HPDE6-E6E7 (cell line): ENCODE measurements around the gene PTPRD.

Experiments
- DNase-seq: peaks from one replicate; pipeline ENCODE4 v3.0.0; 2011; ENCODE audit warnings: missing footprints; ENCODE audit errors: extremely low spot score

PTPRD gene

DNA sequence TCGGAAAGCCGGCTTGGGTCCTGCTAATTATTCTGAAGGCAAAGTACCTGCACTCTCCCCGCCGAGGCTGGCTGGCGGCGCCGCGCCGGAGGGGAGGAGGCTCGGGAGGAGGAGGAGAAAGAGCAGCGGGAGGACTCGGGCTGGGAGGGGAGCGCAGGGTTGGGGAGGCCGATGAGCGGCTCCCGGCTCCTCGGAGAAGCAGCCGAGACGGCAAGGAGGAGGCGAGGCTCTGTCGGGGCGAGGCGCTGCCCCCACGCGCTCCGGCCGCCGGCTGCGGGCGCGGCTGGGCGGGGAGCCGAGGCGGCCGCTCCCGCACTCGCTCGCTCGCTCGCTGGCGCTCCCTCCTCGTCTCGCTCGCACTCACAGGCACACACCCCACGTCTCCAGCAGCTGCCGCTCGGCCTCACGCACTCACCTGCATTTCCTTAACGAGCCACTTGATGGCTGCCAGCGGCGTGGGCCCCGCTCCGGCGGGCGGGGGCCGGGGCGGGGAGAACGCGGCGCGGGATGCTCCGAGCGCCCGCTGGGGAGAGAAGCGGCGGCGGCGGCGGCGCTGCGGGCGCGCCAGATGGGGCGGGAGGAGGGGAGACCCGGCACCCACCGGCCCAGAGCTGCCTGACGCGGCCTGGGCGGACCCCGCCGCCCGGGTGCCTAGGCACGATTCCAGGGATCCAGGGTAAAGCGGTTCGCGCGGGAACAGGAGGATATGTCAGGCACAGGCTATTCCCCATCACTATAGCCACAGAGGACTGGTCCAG is at the start of gene PTPRD:
TSS of gene PTPRD (minus strand) at position 362 of the 758 bp plus-strand sequence.
- DNase-seq, result peak; percentile 65

DNA sequence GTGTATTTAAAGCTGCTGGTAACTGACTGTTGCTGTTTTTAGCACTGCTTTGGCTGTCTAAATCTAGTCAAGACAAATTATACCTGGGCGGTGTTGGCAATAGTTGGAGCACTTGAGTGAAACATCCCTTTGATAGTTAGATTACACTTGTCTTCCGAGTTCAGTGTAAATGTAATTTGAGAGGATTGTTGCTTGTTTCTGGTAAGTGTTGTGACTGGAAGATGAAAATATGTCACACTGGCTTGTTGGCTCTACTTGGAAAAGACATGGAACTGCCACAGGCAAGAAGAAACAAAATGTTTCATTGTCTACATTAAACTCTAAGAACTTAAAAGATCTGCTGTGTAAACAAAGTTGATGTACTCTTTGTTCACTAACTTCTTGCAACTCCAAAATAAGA is 49.2 kb upstream of the PTPRD start:
- no peak for DNase-seq

DNA sequence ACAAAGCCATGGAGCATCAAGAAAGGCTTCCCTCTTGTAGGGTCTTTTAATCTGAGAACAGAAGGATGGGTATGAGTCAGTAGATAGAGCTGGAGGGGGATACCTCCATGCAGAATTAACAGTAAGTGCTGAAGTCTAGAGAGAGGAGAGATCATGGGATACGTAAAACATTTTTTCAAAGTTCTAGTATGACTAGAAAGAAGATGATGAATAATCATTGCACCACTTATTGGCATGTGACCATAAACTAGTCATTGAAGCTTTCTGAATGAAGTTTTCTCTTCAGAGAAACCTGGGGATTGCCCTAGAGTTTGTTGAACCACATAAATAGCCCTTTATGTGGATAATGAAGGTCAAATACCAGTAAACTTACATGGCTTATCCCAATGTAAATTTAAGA is 48.6 kb upstream of the PTPRD start:
- no peak for DNase-seq

DNA sequence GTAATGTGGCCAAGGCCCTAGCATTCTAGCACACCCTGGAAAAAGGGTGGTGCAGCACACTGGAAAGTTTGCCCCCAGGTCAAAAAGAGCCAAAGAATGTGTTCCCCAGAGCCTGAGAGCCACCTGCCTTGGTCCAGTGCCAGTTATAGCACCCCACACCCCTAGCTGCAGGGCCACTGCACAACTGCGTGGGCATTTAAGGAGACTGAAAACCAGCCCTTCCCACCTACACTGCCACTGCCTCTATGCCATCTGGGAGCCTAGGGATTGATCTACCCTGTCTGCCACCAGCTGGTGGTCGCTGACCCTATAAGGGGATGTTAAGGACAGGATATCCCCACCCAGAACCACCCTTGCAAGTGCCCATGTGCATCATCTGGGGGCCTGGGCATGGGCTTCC is 38.2 kb upstream of the PTPRD start:
- no peak for DNase-seq

DNA sequence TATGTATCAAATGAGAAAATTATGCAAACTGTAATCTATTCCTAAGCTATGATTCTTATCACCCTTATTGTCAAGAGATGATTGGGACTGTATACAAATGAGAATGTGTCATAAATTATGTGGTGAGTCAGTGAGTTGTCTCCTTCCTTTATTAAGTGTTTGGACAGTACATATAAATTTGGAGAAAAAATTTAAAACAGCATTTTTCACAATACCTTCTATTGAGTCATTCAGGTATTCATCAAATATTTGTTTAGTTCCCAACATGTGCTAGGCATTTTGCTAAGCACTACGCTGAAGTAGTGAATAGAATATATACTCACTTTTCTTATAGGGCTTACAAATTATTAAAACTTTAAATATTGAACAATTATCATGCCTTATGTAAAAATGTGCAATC is 36.3 kb upstream of the PTPRD start:
- no peak for DNase-seq

DNA sequence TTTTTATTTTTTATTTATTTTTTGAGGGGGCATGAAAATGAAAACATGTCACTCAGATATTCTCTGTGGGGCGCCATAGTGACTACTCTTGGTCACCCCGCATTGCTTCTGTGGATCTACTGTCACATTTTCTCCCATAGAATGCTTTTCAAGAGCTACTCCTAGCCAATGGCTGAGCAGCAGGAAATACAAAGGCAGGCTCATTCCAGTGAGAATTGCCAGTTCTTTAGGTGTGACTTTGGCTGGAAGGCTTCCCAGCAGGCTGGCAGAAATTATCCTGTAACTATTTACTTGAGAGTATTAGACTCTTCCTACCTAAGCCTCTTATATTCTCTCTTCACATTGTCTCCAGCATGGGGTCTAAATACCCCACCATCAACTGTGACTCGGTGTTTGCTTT is 21.0 kb upstream of the PTPRD start:
- DNase-seq, result no peak

DNA sequence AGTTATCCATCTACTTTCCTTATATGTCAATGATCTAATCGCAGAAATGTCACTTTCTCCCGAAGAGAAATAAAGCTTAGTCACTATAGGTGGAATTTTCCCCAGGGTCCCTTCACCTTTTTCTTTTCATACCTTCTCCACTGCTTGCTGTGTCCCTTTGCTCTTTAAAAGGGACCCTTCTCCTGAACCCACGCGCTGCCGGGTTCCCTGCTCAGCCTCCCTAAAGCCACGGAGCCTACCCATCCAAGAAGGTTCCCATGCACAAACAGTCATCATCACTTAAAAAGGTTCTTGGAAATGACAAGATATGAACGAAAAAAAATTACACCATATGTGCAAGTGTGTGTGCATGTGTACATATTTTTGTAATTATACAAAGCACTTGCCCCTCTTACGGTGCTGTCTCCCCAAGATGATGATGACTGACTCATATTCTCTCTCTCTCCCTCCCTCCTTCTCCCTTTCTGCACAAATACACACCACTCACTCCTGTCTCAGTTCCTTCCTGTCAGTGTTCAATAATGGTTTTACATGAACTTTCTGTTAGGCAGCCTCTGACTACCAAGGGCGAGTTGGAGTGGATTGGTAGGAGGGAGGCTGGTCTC is 1.5 kb upstream of the PTPRD start:
- no peak for DNase-seq

DNA sequence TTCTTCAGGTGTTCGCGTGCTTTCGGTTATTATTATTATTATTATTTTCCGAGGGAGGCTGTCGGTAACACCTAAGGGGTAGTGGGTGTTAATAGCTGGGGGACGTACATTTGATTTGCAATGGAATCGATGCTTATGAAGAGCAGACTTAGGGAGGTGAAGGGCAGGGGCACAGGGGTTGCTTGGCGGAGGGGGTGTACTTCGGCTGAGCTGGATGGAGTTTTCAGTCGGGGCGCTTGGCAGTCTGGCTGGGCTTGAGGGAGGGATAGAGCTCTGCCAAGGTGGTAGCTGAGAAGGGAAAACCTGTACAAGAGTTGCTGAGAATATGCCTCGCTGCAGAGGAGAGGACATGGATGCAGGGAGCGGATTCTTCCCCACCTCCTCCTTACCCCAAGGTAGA is 617 bp upstream of the PTPRD start:
- DNase-seq, result no peak

DNA sequence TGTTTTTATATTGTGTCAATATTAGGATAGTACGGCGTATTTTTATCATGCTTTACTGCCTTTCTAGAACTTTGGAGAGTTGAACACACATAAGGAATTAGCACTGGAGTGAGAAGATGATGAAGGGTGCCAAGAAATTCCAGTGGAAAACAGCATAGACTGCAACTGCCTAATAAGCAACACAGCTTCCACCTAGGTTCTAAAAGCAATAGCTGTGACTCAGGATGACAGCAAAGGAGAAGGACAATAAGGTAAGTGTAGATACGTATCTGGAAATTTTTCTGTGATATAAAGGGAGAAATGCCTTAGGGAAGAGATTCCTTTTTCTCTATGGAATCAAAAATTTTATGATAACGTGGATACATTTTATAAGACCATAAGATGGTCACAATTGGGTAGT is 7.4 kb downstream of the PTPRD start:
- no peak for DNase-seq

DNA sequence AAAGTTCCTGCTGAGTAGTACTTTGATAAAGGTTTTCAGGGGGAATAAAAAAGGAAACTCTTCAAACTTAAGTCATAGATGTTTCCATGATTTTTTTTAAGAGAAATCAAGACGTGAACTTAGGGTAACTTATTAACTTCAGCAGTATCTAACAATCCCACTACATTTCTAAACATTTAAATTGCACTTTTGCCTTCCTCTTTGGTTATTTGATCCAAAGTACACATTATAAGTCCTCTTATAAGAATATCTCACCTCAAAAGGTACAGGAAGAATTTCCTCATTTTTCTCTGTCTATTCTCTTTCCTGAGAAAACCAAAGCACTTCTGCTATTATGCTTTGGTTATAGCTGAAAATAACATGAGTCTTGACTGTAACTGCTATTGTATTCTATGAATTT is 7.9 kb downstream of the PTPRD start:
- DNase-seq, result no peak

DNA sequence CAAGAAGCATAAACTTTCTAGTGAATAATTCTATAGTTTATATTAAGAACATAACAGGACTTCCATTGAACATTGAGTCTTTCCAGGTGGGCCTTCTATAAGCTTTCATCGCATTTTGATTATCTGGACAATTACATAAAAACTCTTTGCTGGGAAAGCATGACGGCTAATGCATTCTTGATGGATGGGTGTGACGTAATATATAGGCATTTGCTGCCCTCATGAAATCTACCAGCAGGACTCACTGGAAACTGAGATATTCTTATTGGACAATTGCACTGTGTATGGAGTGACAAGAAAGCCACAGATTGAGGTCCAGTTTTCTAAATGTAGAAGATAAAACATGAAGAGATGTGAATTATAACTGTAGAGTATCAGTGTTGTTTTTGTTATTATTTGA is 15.0 kb downstream of the PTPRD start:
- DNase-seq, result no peak

DNA sequence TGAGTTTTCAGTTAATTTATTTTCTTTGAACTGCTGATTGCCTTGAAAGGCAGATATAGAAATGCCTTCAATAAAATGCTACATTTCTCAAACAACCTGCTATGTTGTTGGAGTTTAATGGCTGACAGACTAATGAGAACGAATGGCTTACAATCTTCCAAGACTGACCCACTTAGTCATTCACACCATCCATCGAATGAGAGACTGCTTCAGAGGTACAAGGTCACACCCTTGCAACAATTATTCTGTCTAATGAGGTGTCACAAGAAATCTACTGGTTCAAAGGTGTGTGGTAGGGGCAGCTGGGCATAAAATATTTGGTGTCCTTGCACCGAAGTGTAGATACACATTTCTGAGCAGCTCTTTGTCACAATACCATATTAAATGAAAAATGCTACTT is 18.3 kb downstream of the PTPRD start:
- DNase-seq, result no peak

DNA sequence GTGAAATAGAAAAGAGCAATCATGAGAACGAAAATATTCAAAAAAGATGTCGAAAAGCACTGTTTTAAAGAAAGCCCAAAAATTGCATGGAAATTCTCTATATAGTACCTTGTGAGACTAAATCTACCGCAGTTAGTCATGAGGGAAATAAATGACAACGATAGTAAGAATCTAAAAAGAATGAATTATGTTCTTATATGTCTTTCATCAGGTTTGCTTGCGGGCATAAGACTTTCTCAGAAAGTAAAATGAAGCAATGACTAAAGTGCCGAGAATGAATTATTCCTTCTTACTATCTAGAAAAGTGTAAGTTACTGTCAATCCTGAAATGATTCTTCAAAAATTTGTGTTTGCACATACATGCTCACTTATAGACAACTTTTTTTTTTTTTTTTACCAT is 26.4 kb downstream of the PTPRD start:
- DNase-seq, result no peak

DNA sequence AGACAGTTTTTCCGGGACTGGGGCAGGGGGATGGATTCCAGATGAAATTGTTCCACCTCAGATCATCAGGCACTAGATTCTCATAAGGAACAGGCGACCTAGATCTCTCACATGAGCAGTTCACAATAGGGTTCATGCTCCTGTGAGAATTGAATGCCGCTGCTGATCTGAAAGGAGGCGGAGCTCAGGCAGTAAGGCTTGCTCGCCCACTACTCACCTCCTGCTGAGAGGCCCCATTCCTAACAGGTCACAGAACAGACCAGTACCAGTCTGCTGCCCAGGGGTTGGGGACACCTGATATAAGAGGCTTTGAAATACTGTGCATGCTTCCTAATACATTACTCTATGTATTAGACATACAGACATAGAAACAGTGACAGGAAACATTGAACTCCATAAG is 41.1 kb downstream of the PTPRD start:
- DNase-seq, result no peak

DNA sequence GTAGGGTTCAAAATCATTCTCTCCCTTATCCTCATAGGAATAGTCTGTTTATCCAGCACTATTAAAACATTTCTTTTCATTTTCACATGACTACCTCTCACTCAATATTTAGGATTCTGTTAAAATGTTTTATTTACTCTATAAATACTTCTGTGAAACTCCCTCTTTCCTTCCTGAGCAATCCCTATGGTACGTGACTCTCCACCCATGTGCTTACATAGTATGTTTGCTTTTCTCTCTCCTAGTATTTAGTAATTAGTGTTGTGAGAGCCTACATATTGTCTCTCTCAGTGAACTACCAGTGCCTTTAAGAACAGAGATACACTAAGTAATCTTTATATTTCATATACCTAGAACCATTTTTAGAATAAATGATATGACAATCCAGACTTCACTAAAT is 46.0 kb downstream of the PTPRD start:
- no peak for DNase-seq

DNA sequence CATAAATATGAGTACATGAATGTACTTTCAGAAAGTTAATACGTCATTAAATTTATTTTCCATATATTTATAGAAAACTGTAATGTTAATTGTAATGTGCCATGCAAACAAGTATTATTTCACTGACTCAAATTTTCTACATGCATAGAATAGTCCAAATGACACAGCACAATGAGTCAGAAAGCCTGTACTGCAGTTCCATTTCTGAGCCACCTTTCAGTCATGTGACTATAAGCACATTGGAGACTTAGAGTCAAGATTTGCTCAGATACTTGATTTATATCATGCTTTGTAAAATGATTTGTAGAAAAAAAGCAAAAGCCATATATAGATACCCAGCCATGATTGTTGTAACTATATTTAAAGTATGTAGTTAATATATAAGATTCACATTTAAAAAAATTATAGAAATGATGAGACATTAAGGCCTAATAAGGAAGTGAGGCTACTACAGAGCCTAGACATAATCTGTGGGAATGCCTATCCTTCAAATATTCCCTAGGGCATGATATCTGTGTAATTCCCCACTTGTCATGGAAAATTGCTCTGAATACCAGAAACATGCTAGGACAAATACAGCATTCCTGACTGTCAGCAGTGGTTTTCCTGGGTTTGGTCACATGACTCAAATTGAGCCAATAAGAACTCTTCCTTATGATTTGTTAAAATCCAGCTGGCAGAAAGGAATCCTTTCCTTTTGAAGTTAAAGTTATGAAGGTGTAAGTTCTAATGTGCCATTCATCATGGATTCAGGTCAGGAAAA is 50.0 kb downstream of the PTPRD start:
- peak; percentile 22 for DNase-seq

DNA sequence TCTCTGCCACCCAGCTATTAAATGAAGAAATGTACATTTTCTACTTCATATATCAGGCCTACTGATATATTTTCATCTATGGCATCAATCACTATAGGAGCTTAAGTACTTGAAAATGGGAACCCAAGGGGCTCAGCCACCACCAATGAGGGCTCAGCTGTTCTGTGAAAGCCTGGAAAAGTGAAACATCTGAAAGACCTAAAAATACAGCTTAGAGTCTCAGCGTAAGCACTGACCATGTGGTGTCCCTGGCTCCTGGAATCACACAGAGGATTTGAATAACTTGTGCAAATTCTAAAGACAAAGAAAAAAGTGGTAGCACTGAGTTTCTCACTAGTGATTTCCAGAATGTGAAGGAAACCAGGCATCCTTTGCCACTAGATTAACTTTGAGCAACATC is 64.5 kb downstream of the PTPRD start:
- no peak for DNase-seq

DNA sequence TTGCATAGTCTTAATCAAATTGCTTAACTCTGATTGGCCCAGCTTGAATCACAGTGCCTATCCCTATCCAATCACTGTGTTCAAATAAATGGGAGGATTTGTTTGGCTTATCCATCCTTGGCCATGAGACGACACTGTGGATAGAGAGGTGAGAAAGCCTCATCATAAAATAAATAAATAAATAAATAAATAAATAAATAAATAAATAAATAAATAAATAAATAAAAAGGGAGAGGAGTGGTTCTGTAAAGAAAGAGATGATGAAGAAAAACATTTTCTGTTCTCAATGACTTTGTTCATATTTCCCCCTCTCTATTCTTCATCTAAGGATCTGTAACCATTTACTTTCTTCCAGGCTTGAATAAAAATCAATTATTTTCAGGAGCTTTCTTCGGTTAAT is 74.7 kb downstream of the PTPRD start:
- no peak for DNase-seq

DNA sequence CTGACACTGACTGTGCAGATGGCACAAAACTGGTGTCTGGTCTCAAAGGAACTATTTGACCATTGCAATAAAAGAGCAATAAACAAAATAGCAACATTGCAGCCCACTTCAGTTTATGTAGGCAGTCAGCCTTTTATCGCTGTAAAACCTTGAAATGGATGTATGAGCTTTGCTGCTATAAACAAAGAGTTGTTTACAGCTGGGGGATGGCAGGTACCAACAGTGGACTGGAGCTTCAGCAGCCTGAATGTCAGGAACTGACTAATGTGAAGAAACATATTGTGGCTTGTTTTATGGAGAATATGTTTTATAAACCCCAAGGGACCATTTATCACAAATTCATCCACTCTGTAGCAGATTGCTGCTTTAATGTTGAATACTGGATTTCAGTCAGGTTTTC is 78.0 kb downstream of the PTPRD start:
- DNase-seq, result no peak

DNA sequence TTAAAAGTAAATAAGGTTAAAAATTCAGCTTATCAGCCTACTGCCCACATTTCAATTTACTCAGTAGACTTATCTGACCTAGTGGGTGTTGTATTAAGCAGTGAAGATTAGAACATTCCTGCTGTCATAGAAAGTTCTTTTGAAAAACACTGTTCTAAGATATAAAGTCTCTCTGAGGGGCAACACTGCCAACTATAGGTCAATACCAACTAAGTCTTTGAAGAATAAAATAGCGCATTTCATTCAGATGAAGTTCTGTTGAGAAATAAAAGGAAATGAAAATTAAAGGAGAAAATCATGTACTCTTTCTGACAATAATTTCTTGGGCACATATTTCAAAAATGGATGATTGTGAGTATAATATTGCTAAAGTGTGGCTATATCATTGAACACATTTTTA is 86.8 kb downstream of the PTPRD start:
- no peak for DNase-seq

DNA sequence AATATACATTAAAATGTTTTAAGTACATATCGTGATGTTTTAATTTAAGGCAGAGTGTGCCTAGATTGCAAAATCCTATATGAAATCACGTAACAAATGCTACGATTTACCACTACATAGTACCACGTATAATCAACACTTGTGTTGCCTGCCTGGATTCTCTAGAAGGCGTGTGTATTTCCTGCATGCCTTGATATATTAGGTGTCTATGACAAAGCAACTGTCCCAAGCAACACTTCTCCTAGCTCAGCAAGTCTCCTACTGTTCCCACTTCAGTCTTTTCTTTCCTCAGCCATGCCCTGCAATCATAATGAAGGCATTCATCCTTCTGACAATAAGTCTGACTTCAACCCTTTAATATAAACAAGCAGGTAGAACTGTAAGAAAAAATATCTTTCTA is 89.6 kb downstream of the PTPRD start:
- DNase-seq, result peak; percentile 7

DNA sequence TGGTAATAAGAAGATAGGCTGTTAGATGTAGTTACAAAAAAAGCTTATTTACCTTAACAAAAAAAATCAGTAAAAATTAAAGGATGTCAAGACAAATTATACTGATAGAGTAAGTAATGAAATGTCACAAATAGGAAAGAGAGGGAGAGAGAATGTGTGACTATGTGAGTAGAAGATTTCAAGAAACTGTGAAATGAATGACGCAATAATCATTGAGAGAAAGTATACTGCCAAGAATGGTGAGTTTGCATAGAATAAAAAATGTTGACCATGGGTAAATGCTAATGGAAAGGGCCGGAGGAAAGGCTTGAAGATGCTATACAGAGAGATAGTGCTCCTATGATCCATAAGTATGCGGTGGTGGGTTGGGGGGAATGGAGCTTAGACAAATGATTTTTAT is 100.7 kb downstream of the PTPRD start:
- DNase-seq, result no peak

DNA sequence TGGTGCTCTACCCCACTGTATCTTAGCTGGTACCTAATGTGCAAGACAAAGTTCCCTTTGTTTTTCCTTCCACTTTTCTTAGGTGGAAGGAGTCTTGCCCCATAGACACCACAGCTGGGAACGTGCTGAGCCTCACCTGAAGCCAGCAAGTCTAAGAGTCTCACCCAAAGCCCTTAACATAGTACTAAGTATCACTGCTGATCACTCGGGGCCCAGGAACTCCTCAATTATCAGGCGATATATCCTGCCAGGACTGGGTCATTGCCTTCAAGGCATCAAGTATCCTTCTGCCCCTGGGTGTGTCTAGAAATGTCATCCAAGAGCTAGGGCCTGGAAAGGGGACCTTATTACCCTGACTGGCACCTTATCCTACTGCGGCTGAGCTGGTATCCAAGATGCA is 123.9 kb downstream of the PTPRD start:
- DNase-seq, result no peak
